NCI-H345 treated with DMSO at 0.1 percent for 48 hours (cell line): ENCODE data around the gene ANO5.

Source experiments
- DNase-seq: peaks from one replicate; lab custom pipeline; 2025; ENCODE audit not compliant: unreplicated experiment; lab: John Stamatoyannopoulos, UW

The ANO5 gene, protein sequence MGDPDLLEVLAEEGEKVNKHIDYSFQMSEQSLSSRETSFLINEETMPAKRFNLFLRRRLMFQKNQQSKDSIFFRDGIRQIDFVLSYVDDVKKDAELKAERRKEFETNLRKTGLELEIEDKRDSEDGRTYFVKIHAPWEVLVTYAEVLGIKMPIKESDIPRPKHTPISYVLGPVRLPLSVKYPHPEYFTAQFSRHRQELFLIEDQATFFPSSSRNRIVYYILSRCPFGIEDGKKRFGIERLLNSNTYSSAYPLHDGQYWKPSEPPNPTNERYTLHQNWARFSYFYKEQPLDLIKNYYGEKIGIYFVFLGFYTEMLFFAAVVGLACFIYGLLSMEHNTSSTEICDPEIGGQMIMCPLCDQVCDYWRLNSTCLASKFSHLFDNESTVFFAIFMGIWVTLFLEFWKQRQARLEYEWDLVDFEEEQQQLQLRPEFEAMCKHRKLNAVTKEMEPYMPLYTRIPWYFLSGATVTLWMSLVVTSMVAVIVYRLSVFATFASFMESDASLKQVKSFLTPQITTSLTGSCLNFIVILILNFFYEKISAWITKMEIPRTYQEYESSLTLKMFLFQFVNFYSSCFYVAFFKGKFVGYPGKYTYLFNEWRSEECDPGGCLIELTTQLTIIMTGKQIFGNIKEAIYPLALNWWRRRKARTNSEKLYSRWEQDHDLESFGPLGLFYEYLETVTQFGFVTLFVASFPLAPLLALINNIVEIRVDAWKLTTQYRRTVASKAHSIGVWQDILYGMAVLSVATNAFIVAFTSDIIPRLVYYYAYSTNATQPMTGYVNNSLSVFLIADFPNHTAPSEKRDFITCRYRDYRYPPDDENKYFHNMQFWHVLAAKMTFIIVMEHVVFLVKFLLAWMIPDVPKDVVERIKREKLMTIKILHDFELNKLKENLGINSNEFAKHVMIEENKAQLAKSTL

DNA sequence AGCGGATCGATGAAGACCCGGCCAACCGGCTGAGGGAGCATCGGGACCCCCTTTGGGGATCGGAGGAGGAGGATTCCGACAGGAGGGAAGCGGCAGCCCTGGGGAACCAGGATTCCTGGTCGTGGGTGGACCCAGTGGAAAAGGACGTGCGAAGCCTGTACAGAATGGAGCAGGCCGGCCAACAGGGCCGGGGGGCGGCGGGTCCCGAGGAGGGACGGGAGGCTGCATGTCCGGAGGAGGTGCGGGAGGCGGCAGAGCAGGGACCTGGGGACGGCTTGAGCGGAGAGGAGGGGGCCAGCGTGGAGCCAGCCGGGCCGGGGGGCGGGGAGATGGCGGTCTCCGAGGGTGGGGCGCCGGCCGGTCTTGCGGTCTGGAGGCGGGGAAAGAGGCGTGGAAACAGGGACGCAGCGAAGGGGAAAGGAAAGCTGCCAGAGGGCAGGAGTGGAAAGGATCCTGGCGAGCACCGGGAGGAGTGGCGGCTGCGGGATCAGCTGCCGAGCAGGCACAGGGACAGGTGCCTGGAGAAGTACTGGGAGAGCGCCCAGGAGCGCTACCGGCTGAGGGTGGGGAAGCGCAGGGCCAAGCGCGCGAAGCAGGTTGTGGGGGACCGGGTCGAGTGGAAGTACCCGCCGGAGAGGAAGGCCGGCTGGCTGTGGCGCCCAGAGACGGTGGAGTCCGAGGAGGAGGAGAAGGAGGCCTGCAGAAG is at the start of gene ANO5:
TSS of gene ANO5 (plus strand) at position 444 of the 706 bp plus-strand sequence. CDS start 408 bp downstream, outside the sequence.
- peak; percentile 56 for DNase-seq

DNA sequence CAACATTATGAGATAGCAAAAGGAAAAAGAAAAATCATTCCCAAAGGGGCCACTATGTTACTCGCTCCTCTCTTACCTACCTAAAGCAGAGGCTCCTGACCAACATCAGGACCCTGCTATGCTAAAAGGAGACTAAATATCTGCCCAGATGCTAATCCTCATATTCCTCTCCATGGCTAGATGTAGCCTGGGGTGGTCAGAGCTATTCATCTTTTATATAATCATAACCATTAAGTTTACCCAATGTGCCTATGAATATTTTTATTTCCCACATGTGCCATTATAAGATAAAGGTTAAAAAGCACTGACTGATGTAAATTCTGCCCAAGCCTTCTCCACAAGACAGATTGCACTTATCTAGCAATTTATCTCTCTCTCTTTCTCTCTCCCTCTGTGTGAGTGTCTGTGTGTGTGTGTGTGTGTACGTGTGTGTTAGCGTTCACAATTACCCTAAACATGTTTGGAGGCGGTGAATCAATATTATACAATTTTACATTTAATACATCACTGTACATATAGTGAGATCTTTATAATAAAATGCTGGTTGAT is 41.2 kb upstream of the ANO5 start:
- DNase-seq = no peak

DNA sequence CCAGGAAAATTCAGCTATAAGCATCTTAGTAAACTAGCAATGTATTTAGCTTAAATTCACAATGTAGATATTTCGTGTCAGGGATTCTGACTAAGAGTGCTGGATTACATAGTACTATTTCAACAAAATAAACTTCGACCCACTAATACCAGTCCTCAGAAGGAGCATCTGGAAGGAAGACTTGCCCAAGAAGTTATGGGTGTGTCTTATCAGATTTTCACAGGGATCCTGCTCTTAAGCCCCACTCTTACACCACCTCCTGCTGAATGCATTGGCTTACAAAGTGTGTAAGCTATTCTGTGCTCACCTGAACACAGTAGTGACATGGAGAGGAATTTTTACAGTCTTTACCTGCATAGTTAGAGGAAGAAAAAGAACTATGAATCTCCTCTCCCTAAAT is 35.4 kb upstream of the ANO5 start:
- DNase-seq = no peak

DNA sequence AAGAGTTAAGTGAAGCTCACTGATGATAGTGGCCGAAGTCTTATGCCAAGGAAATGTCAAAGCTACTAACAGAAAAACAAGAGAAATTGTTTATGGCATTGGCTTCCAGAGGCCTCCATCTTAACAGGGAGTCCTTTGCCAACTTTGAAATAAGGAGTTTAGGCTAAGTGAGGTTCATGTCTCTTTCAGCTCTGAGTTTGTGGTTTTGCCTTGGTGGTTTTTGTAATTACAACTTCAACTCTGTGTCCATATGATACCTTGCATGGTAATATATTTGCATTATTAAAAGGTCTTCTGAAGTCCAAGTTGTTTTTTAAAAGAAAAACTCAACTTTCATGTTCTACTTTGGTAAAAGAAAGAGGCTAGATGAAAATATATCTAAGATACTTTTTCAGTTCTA is 31.4 kb upstream of the ANO5 start:
- DNase-seq = no peak

DNA sequence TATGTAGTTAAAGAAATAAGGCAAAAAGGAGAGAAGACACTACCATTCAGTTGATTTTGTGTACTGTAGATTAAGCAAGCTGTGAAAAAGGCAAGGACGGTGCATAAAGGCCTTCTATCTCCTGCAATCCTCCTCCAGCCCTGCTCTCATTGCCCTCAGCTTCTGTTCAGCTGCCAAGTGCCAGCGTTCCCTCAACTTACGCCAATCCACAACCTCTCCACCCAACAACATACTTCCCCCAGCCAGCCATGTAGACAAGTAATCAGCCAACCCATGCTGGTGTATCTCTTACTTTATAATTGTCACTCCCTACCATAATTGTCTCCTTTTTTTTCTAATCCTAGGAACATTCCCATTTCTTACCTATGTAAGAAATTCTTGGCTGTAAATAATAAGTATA is 30.1 kb upstream of the ANO5 start:
- DNase-seq = no peak

DNA sequence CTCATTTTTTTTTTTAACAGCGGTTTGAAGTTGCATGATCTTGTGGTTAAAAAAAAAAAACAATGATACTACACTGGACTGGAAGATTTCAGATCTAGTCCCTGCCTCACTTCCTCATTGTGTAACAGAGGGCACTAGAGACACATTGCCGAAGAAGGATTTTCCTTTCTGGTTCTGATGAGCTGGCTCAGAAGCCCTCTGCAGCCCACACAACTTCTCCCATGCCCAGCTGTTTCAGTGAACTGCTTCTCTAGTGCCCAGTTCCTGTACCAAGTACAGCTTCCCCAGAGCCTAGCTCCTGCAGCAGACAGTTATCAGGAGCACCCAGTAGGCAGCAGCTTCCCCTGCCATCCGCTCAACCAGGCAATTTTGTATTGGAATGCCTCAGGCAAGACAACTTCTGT is 29.5 kb upstream of the ANO5 start:
- DNase-seq = no peak

DNA sequence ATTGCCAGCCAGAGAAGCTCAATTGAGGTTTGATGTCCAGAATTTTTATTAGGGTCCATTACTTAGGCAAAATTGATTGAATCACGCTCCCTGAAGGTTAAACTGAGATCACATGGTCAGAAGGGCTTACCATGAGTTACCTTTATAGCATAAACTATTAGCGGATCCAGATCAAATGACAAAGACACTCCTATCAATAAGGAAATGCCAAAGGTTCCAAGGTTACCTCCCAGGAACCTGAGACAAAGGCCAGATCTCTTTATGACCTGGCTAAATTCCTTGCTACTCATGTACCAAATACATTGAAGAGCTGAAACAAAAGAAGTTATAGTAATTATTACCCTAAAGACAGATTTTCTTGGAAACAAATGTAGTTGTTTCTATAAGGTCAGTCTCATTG is 27.8 kb upstream of the ANO5 start:
- DNase-seq = no peak

DNA sequence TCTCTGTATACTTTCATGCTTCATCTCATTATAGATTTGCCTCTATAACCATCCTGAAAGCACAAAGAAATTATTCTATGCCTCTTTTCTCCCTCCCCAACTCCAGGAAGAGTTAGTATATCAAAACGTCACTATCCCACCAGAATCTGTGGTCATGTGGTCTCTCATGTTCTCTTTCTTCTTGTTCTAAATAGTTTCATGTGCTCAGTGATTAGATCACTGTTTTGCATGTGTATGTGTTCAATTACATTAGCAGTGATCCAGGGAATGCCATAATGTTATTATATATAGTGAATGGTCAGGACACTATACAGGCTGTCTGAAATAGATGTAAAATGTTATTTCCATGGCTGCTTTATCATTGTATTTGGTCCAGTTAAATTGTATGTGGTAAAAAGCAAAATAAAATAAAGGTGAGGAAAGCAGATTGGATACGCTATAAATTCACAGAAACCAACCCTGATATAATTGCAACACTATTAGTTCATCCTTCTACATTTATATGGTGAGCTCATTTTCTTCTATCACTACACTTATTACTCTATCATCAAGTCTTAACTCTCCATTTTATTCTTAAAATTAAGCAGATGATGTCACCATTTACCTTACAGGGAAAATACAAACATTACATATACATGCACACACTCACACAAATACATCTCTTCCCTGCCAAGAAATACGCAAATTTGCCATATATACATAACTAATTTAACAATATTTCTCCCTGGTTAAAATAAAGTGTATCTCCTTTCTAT is 26.9 kb upstream of the ANO5 start:
- no peak for DNase-seq

DNA sequence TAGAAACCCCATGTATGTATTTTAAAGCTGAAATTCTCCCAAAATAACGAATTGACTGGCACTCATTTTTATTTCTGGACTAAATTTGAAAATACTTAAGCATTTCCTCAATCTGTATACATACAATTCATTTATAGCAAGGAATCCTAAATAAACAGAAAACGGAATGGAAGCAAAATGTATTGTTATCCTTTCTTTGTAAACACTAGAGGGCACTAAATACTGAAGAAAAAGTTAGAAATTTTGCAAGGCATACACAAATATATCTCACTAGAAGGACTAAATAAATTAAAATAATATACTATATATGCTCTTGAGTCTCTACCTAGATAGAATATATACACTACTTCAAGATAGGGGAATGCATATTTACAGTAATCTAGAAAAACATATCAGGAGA is 23.1 kb upstream of the ANO5 start:
- peak; percentile 28 for DNase-seq

DNA sequence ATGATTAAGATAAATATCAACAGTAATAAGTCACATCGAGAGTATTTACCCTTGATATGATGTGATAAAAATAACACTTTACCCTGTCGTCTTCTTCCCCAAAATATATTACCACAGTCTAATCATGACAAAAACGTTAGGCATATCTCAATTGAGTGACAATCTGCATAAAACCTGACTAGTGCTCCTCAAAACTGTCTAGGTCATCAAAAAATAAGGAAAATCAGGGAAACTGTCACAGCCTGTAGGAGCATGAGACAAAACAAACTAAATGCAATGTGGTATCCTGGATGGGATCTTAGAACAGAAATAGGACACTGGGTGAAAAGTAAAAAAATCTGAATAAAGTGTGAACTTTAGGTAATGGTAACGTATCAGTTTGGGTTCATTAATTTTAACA is 19.4 kb upstream of the ANO5 start:
- DNase-seq = no peak

DNA sequence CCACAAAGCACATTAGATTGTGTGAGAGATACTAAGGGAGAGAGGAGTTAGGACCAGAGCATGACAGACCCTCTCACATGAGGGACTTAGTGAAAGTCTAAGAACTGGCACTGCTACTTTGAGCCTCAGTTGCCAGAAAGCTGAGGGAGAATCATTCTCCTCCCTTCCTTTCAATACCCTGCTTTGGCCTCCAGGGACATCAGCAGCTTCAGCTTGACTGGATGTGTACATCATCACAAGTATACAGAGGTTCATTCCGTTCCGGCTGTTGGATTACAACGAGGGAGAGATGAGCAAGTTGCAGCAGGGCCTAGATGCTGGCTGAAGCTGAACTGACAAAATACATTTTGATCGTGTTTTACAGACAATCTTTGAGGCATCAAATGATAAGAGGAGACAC is 15.7 kb upstream of the ANO5 start:
- DNase-seq = no peak

DNA sequence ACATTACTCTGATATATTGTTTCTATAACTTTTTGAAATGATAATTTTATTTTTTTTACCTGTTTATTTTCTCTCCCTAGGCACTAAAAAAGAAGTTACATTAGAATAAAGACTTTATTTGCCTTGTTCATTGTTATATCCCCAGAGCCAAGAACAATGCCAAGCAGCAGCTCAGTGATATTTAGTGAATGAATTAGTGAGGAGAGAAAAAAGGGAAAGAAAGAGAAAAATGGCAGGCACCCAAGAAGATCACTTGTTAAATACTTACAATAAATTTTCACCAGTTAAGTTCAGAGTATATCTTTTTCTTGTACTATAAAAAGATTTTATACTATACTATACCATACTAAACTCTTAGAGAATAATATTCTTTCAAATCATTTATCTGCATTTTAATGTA is 13.3 kb upstream of the ANO5 start:
- no peak for DNase-seq

DNA sequence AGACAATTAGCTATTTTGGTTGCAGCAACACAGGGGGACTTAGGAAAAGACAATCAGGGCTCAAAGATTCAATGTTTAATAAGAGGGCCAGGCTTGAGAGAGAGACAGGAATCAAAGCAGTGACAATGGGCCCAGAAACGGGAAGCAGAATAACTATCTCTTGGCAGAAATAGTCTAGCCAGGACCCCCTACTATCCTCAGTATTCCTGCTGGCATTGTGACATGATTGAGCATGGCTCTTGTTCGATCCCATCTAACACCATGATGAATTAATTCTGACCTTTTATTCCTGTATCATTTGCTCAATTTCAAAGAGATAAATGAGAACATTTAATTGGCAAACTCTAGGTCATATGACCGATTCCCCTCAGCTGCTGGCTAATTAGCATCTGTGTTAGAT is 12.8 kb upstream of the ANO5 start:
- DNase-seq = no peak

DNA sequence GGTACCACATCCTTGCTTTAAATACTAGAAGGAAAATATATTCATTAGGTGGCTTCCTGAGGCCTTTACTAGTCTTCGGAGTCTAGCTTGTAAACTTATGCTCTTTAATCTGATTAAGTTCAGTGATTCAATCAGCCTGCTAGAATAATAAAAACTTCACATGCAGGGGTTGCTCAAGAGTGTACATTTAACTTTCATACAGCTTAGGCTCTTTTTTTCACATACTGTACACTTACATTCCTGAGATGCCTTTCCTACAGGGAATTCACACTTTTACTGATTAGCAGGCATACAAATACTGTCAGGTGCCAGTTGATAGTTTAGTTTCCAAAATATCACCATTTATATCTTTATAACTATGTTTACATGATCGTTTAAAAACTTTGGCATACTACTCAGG is 3.2 kb upstream of the ANO5 start:
- no peak for DNase-seq

DNA sequence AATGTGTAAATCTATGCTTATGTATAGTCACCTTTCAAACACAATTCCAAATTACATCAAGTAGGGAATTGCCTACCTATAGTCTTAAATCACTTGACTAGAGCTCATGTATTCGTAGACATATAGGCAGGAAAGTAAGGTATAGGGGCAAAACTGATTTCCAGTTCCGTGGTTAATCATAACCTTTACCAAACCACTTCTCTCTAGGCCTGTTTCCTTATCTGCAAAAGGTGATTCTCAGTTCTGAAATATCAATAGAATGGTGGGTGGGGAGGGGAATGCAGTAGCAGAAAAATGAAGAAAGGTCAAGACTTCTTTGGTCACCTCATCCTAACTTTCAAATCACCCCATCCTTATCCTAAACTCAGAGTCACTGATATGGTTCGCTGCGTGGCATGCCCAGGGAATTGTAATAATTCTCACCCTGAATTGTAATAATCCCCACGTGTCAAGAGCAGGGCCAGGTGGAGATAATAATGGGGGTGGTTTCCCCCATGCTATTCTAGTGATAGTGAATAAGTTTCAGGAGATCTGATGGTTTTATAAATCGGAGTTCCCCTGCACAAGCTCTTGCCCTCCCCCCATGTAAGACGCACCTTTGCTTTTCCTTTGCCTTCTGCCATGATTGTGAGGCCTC is 1.9 kb upstream of the ANO5 start:
- DNase-seq = no peak

DNA sequence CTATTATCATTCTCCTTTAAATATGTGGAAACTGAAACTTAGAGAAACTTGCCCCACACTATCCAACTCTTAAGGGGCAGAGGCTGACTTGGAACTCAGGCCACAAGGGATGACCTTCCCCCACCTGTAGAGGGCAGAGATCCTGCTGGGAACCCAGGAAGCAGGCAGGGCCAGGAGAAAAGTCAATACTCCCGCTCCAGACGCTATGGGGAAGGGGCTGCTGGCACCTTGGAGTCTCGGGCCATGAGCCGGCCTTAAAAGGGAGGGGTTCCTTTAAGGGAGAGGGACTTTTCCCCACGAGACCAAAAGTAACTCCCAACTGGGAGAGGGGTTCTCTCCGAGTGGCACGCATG is 620 bp upstream of the ANO5 start:
- peak; percentile 39 for DNase-seq

DNA sequence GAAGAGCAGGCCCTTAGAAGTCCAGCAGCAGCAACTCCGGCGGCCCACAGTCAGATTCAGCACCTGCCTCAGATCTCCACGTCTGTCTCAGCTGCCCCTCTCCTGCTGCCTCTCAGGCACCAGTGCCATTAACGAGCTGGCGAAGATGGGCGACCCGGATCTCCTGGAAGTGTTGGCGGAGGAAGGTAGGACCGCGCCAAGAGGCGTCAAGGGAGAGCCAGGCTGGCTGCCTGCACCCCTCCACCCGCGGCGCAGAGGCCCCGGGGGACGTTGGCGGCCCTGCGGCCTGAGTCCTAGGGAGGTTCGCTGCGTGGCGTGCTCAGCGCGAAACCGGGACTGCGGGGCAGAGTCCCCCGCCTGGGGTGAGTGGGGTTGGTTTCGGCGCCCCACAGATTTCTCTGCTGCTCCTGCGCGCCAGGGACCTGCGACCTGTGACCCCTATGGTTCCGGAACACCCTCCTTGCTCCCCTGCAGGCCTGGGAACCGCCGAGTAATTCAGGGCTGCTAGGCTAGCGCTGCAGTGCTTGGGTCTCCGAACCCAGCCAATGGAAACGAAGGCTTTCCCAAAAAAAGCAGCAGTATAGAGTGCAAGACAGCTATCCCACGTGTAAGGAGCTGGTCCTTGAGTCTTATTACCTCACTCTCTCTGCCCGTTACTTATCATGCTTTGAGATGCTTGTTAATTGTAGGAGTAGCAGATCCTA is 615 bp downstream of the ANO5 start:
- peak; percentile 52 for DNase-seq

DNA sequence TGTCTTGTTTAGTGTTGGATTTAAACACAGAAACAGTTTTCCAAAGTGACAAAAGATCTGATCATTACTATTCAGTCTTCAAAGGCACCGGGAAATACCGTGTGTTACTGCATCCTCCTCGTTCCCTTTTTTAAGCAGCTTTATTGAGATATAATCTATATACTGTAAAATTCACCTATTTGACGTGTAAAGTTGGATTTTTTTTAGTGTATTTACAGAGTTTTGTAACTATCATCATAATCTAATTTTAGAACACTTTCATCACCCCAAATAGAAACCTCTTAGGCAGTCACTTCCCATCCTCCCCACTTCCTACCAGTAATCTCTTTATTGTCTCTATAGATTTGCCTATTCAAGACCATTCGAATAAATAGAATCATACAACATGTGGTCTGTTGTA is 1.4 kb downstream of the ANO5 start:
- no peak for DNase-seq

DNA sequence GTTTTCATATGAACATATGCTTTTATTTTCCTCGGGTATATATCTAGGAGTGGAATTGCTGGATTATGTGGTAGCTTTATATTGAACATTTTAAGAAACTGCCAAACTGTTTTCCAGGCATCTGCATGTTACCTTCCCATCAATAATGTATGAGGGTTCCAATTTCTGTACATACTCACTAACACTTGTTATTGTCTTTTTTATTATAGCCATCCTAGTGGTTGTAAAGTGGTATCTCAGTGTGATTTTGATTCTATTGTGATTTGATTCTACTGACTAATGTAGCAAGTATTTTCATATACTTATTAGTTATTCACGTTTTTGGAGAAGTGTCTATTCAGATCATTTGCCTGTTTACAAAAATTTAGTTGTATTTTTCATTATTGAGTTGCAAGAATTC is 2.0 kb downstream of the ANO5 start:
- DNase-seq = no peak
